BLaER1 treated with 17β-estradiol and CSF1 and Interleukin-3, amounts not matched to agents 10 nM and 100 nM (cell line): ENCODE data around the gene MCC.

ENCODE experiments used
- H3K27ac ChIP-seq, 11 experiments: shearing (Covaris generic); formaldehyde crosslinking; 2 replicates each; pipeline ENCODE4 v1.8.1; 2022
- H3K27me3 ChIP-seq, 11 experiments: shearing (Covaris generic); formaldehyde crosslinking; 2 replicates each; pipeline ENCODE4 v1.8.1; 2022
- H3K36me3 ChIP-seq, 11 experiments: shearing (Covaris generic); formaldehyde crosslinking; 2 replicates each; pipeline ENCODE4 v1.8.1; 2022
- H3K4me1 ChIP-seq, 10 experiments: shearing (Covaris generic); formaldehyde crosslinking; 2 replicates each; pipeline ENCODE4 v1.8.1; 2022
- H3K4me2 ChIP-seq, 11 experiments: shearing (Covaris generic); formaldehyde crosslinking; 2 replicates each; pipeline ENCODE4 v1.8.1; 2022
- H3K4me3 ChIP-seq, 10 experiments: shearing (Covaris generic); formaldehyde crosslinking; 2 replicates each; pipeline ENCODE4 v1.8.1; 2022
- H3K9ac ChIP-seq, 11 experiments: shearing (Covaris generic); formaldehyde crosslinking; 2 replicates each; pipeline ENCODE4 v1.8.1; 2022
- H3K9me3 ChIP-seq, 11 experiments: shearing (Covaris generic); formaldehyde crosslinking; replicated peaks in 1 of 11; 2 replicates each; pipeline ENCODE4 v1.8.1; 2022
- H4K20me1 ChIP-seq, 11 experiments: shearing (Covaris generic); formaldehyde crosslinking; 2 replicates each; pipeline ENCODE4 v1.8.1; 2022
- Cebpa-rat ChIP-seq, 11 experiments: shearing (Covaris generic); IDR thresholded peaks; 2 replicates each; pipeline ENCODE4 v1.8.1; 2022

Gene MCC

DNA sequence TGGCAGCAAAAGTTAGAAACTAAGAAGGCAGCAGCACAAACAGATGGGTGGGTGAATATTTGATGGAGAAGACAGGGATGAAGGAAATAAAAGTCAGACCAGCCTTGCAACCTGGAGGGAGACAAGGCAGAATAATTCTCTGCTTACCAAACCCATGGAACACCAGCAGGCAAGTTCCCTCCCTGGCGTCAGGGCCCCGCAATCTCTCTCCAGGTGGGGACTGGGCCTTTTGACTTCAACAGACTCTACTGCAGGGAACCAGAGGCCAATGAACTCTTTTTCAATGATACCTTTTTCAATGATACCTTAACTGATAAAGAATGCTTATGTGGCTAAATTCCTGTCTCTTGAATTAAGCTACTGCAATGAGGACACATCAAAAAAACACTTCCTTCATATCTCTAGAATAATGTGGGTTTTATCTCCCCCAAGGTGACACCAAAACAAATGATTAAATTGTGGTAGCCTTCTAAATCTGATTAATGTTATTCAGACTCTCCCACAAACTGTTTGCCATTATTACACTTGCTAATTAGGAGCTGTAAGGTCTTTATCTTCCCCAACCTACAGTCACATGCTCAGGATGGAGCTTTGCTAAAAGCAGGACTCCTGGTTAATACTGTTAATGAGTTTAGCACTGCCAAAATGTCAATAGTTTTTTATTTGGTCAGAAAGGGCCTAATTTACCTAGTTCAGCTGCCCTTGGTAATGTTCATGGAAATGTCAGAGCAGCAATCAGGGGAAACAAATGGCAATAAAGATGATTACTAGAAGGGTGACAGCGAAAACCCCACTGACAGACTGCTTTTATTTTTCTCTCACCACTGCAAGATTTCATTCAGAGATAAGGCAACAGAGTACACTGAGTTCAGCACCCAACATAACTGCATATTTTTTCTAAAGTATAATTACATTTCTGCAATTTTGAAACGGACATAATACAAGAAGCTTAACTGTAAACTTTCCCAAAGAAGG lies 218.9 kb downstream of the MCC start:
- Histone ChIP-seq H3K27ac (no peak overlapping the region), H3K27me3 (peaks cover 0 to 9% (median 0%) of the 10 kb centered on the region in 11 experiments; a peak in 1 of 22 replicates), H3K9ac (no peak overlapping the region), H3K4me1 (peaks cover 0 to 10% (median 2%) of the 10 kb centered on the region in 10 experiments; a peak in 4 of 20 replicates), H3K9me3 (no peaks in the 10 kb centered on the region), H3K4me3 (no peak overlapping the region), H3K4me2 (no peak overlapping the region), H3K36me3 (no peaks in the 10 kb centered on the region), H4K20me1 (no peaks in the 10 kb centered on the region)
- TF ChIP-seq Cebpa-rat (IDR thresholded peaks at IDR 0.05) = no peak

DNA sequence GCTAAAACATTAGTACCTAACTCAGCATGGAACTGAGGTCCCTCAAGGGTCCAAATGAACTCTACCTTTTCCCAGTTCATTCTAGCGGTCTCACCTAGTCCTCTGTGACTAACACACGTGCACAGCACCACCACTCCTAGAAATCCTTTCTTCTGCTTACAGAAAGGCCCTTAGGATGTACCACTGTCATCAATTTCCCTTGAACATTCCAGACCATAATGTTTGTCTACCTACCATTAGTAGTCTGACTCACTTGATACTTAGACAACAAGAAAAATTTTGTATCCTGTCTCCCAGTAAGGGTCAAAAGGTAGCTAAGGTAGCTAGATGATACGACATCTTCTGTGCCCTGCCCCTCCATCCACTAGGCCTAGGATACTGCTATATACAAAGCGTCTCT lies 220.0 kb downstream of the MCC start:
- H3K4me2 ChIP-seq = no peak overlapping the region
- no peaks in the 10 kb centered on the region for H4K20me1 ChIP-seq
- H3K9ac ChIP-seq = no peak overlapping the region
- H3K4me3 ChIP-seq = no peak overlapping the region
- no peaks in the 10 kb centered on the region for H3K9me3 ChIP-seq
- H3K36me3 ChIP-seq = no peaks in the 10 kb centered on the region
- H3K27me3 ChIP-seq = peaks cover 0 to 7% (median 0%) of the 10 kb centered on the region in 11 experiments; a peak in 1 of 22 replicates
- no peak overlapping the region for H3K27ac ChIP-seq
- peaks cover 0 to 10% (median 0%) of the 10 kb centered on the region in 10 experiments; a peak in 2 of 20 replicates for H3K4me1 ChIP-seq
- TF ChIP-seq Cebpa-rat (IDR thresholded peaks at IDR 0.05) = no peak

DNA sequence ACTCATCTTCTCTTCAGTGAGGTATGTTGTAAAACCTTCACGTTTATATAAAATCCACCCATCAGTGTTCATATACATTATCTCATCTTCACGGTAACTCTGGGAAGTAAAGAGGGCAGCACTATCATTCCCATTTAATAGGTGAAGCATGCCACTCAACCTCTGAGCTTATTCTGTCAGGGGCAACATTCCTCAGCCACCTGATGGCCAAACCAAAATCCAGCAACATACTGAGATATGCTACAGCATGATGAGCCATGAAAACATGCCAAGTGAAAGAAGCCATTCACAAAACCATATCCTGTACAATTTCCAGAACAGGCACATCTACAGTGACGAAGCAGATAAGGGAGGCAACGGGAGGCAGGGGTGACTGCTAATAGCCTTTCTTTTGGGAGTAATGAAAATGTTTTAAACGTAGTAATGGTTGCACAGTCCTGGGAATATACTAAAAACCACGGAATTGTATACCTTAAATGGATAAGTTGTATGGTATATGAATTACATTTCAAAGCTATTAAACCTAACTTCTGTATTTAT lies 220.8 kb downstream of the MCC start:
- no peaks in the 10 kb centered on the region for H4K20me1 ChIP-seq
- no peak overlapping the region for H3K4me3 ChIP-seq
- TF ChIP-seq Cebpa-rat (IDR thresholded peaks at IDR 0.05) = no peak
- H3K4me2 ChIP-seq = no peak overlapping the region
- peaks cover 0 to 9% (median 0%) of the 10 kb centered on the region in 10 experiments; a peak in 2 of 20 replicates for H3K4me1 ChIP-seq
- no peaks in the 10 kb centered on the region for H3K36me3 ChIP-seq
- no peak overlapping the region for H3K9ac ChIP-seq
- no peak overlapping the region for H3K27ac ChIP-seq
- peaks cover 0 to 4% (median 0%) of the 10 kb centered on the region in 11 experiments; a peak in 1 of 22 replicates for H3K27me3 ChIP-seq
- H3K9me3 ChIP-seq = no peaks in the 10 kb centered on the region

DNA sequence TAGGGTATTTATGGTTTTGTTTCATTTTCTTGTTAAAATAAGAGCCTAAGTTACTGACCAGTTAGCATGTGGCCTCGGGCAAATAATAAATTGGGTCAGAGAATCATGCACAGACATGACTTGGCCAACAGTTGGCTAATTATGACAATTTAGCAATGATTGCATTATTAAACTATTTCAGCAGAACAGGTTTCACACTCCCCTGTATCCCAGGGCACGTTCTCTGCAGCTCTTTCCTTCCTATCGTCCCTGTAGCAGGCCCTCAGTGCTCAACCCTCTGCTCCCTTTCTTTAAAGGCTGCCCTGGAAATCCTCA lies 221.4 kb downstream of the MCC start:
- no peaks in the 10 kb centered on the region for H3K9me3 ChIP-seq
- no peaks in the 10 kb centered on the region for H3K36me3 ChIP-seq
- H3K4me3 ChIP-seq = no peak overlapping the region
- peaks cover 0 to 4% (median 0%) of the 10 kb centered on the region in 10 experiments; a peak in 2 of 20 replicates for H3K4me1 ChIP-seq
- peaks cover 0 to 4% (median 0%) of the 10 kb centered on the region in 11 experiments; a peak in 1 of 22 replicates for H3K27me3 ChIP-seq
- H3K4me2 ChIP-seq = no peak overlapping the region
- H3K9ac ChIP-seq = no peak overlapping the region
- H3K27ac ChIP-seq = no peak overlapping the region
- TF ChIP-seq Cebpa-rat (IDR thresholded peaks at IDR 0.05) = no peak
- no peaks in the 10 kb centered on the region for H4K20me1 ChIP-seq

DNA sequence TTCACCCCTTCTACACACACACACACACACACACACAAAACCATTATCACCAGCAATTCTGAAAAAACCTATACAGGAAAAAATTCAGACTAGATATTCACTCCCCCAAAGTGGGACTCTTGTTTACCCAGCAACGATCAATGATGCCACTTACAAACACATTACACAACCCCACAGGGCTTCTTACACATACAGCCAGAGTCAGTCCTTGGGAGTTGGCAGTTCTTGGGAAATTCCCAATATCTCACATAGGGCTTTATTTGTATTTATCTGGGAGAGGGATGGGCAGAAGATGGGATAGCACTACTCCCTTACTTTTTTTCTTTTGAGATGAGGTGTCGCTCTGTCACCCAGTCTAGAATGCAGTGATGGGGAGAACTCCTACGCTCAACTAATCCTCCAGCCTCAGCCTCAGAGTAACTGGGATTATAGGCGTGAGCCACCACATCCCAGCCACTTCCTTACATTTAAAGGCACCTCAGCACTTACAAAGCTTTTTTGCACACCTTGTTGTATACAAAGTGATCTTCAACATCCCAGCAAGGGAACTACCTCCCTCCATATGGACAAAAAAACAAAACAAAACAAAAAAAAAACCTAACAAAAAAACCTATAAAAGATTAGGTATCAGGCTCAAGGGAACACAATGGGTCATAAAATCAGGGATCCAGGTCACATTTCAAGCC lies 221.9 kb downstream of the MCC start:
- H3K4me1 ChIP-seq = no peaks in the 10 kb centered on the region
- H3K9ac ChIP-seq = no peak overlapping the region
- H3K27me3 ChIP-seq = peaks cover 0 to 4% (median 0%) of the 10 kb centered on the region in 11 experiments; a peak in 1 of 22 replicates
- TF ChIP-seq Cebpa-rat (IDR thresholded peaks at IDR 0.05) = no peak
- no peak overlapping the region for H3K27ac ChIP-seq
- H4K20me1 ChIP-seq = no peaks in the 10 kb centered on the region
- H3K36me3 ChIP-seq = no peaks in the 10 kb centered on the region
- H3K9me3 ChIP-seq = no peaks in the 10 kb centered on the region
- H3K4me3 ChIP-seq = no peak overlapping the region
- H3K4me2 ChIP-seq = no peak overlapping the region

DNA sequence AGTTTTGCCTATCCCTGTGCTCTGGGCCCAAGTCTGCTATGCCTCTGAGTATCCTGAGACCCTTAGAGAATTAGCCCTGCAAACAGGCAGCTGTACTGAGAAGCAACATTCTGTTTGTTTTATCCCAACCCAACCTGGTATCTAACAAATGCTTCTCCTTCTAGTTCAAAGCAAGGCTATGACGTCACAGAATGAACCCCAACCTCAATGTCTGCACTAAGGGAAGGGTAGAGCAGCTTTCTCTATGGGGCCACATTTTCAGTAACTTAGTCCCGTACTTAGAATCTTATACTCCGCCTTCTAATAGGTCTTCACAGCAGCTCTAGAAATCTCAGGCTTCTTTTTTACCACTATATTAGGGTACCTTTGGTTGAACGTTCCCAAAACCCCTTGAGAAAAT lies 223.1 kb downstream of the MCC start:
- H3K4me3 ChIP-seq = no peak overlapping the region
- no peaks in the 10 kb centered on the region for H3K9me3 ChIP-seq
- H3K36me3 ChIP-seq = no peaks in the 10 kb centered on the region
- no peak overlapping the region for H3K27ac ChIP-seq
- H3K4me1 ChIP-seq = no peaks in the 10 kb centered on the region
- H3K9ac ChIP-seq = no peak overlapping the region
- no peak for TF ChIP-seq Cebpa-rat (IDR thresholded peaks at IDR 0.05)
- H3K27me3 ChIP-seq = peaks cover 0 to 4% (median 0%) of the 10 kb centered on the region in 11 experiments; a peak in 1 of 22 replicates
- no peaks in the 10 kb centered on the region for H4K20me1 ChIP-seq
- no peak overlapping the region for H3K4me2 ChIP-seq

DNA sequence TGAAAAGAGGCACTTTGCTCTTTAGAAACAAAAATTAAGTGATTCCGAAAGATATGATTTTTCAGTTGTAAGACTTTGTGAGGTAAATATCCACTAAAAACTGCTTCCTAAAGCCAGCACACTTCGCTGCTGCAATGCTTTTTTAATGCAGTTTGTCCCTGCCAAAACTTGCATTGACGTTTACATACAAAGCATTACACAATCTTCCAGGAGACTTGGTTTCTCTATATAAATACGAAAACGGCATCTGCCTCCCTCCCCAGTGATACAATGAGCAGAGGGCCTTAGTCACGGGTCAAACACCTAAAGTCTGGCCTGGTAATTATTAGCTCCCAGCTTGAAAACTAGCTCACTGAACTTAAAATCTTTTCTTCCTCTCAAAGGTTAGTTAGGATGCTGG lies 224.2 kb downstream of the MCC start:
- no peak overlapping the region for H3K9ac ChIP-seq
- H3K4me3 ChIP-seq = no peak overlapping the region
- no peaks in the 10 kb centered on the region for H3K9me3 ChIP-seq
- H4K20me1 ChIP-seq = no peaks in the 10 kb centered on the region
- no peaks in the 10 kb centered on the region for H3K4me1 ChIP-seq
- H3K4me2 ChIP-seq = no peak overlapping the region
- no peaks in the 10 kb centered on the region for H3K36me3 ChIP-seq
- TF ChIP-seq Cebpa-rat (IDR thresholded peaks at IDR 0.05) = 0 out of 22 replicates have a peak, but pooled peaks of 1 of the 11 experiments have one; percentile 23
- H3K27ac ChIP-seq = no peak overlapping the region
- H3K27me3 ChIP-seq = peaks cover 0 to 2% (median 0%) of the 10 kb centered on the region in 11 experiments; a peak in 1 of 22 replicates

DNA sequence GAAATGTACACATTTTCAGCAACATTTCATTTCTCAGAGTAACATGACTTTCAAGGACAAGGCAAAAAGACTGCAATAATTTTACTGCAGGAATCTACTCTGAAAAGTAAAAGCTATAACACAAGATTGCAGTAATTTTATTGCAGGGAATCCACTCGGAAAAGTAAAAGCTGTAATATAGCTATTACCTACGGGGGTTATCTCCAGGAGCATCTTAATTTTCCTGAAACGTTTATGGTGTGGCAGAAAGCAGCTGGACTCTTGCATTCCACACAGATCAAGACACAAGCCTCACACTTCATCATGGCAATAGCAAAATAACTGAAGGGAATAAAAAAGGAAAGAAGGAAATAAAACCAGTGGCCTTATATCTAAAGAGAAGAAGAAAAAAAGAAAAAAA lies 224.7 kb downstream of the MCC start:
- TF ChIP-seq Cebpa-rat (IDR thresholded peaks at IDR 0.05) = no peak
- Histone ChIP-seq H3K4me3 (no peak overlapping the region), H3K4me2 (no peak overlapping the region), H4K20me1 (no peaks in the 10 kb centered on the region), H3K27me3 (no peaks in the 10 kb centered on the region), H3K9me3 (no peaks in the 10 kb centered on the region), H3K36me3 (no peaks in the 10 kb centered on the region), H3K9ac (no peak overlapping the region), H3K27ac (no peak overlapping the region), H3K4me1 (no peaks in the 10 kb centered on the region)

DNA sequence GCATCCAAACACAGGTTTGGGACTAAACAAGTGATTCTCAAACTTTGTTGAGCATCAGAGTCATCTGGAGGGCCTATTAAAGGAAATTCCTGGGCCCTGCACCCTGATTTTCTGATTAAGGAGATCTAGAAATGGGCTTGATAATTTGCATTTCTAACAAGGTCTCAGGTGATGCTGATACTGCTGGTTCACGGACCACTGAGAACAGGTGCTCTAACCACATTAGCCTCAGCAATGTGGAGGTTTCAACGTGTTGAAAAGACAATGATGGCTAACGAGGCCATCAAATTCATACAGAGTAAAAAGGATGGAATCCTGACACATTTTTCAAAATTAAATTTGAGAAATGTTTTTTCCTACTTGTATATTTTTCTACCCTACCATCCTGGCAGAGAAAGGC lies 225.6 kb downstream of the MCC start:
- no peak overlapping the region for H3K4me2 ChIP-seq
- no peak overlapping the region for H3K9ac ChIP-seq
- no peaks in the 10 kb centered on the region for H3K36me3 ChIP-seq
- H3K9me3 ChIP-seq = no peaks in the 10 kb centered on the region
- H3K4me3 ChIP-seq = no peak overlapping the region
- no peak overlapping the region for H3K27ac ChIP-seq
- no peaks in the 10 kb centered on the region for H3K4me1 ChIP-seq
- no peak for TF ChIP-seq Cebpa-rat (IDR thresholded peaks at IDR 0.05)
- H3K27me3 ChIP-seq = no peaks in the 10 kb centered on the region
- no peaks in the 10 kb centered on the region for H4K20me1 ChIP-seq
